Activated CD4-positive, alpha-beta T cell treated with anti-CD3 and anti-CD28 coated beads, Interleukin-2, amount 10 ng/mL, durations not matched to agents 7 days and 5 days (primary cell): Measurements from ENCODE around the gene LAMA5. TPM values are rescaled to one million over a fixed set of nuclear protein-coding genes. Genes with fewer than 3 reads are reported as not detected.

Source experiments
- CTCF ChIA-PET: fragments of 350-600 bp; sonication (Branson Sonifier 250); formaldehyde crosslinking; loops from one replicate; lab custom pipeline; 2021; ENCODE audit warnings: antibody characterized with exemption; lab: Charles Lee
- POLR2A ChIA-PET: fragments of 350-600 bp; sonication (Branson Sonifier 250); formaldehyde crosslinking; loops from one replicate; lab custom pipeline; 2021; ENCODE audit warnings: antibody characterized with exemption; lab: Charles Lee
- DNase-seq: peaks from one replicate; pipeline ENCODE4 v3.0.0-alpha.2; 2020
- H3K27ac Mint-ChIP-seq: one replicate; pipeline ENCODE4 v1.8.0; 2021; ENCODE audit warnings: mild to moderate bottlenecking, moderate library complexity, mixed read lengths
- H3K27me3 Mint-ChIP-seq: one replicate; pipeline ENCODE4 v1.8.0; 2021; ENCODE audit warnings: mixed read lengths
- H3K36me3 Mint-ChIP-seq: one replicate; pipeline ENCODE4 v1.8.0; 2021; ENCODE audit warnings: low read depth, mixed read lengths
- H3K4me1 Mint-ChIP-seq: one replicate; pipeline ENCODE4 v1.8.0; 2021; ENCODE audit warnings: mixed read lengths
- H3K4me3 Mint-ChIP-seq: one replicate; pipeline ENCODE4 v1.8.0; 2021; ENCODE audit warnings: mild to moderate bottlenecking, moderate library complexity, mixed read lengths
- H3K9me3 Mint-ChIP-seq: one replicate; pipeline ENCODE4 v1.8.0; 2021; ENCODE audit warnings: mixed read lengths
- total RNA-seq, 2 experiments: library from RNA; stranded (reverse); gene quantifications; one replicate each; pipeline ENCODE4 v1.2.3, GENCODE V29; 2021

The LAMA5 gene
- total RNA-seq, 2 experiments from 2014 or later, result 0.64 to 0.67 TPM

DNA sequence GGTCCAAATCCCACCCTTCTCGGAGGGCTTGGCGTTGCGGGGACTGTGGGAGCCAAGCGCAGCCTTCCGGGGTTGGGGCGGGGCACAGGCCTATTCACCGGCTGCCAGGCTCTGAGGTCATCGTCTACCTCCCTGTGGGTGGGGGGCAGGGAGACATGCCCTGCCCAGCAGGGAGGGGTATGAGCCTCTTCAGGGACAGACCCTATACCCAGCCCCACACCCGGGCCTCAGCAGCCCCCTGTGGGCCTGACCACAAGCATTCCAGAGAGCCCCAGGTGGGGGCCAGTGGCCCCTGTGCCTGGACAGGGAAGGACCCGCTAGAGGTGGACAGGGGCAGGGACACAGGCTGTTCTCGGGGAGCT lies 11.6 kb downstream of the LAMA5 start:
- no peaks in the 10 kb centered on the region for H3K4me1 Mint-ChIP-seq
- POLR2A ChIA-PET, result no interaction called here
- CTCF ChIA-PET, result no interaction called here
- no peak for DNase-seq
- H3K27me3 Mint-ChIP-seq, result no peaks in the 10 kb centered on the region
- no peaks in the 10 kb centered on the region for H3K36me3 Mint-ChIP-seq
- no peaks in the 10 kb centered on the region for H3K9me3 Mint-ChIP-seq
- no peak overlapping the region for H3K4me3 Mint-ChIP-seq
- H3K27ac Mint-ChIP-seq, result no peak overlapping the region

- no peak overlapping the region for H3K27ac Mint-ChIP-seq
- no peaks in the 10 kb centered on the region for H3K9me3 Mint-ChIP-seq
- H3K4me1 Mint-ChIP-seq, result no peaks in the 10 kb centered on the region
- POLR2A ChIA-PET, result no interaction called here
- CTCF ChIA-PET, result no interaction called here
- no peak for DNase-seq
- no peaks in the 10 kb centered on the region for H3K27me3 Mint-ChIP-seq
- no peaks in the 10 kb centered on the region for H3K36me3 Mint-ChIP-seq
- H3K4me3 Mint-ChIP-seq, result no peak overlapping the region
Observed at GRCh38 chr20:62354811-62355341, 12.2 kb downstream of the LAMA5 start.

DNA sequence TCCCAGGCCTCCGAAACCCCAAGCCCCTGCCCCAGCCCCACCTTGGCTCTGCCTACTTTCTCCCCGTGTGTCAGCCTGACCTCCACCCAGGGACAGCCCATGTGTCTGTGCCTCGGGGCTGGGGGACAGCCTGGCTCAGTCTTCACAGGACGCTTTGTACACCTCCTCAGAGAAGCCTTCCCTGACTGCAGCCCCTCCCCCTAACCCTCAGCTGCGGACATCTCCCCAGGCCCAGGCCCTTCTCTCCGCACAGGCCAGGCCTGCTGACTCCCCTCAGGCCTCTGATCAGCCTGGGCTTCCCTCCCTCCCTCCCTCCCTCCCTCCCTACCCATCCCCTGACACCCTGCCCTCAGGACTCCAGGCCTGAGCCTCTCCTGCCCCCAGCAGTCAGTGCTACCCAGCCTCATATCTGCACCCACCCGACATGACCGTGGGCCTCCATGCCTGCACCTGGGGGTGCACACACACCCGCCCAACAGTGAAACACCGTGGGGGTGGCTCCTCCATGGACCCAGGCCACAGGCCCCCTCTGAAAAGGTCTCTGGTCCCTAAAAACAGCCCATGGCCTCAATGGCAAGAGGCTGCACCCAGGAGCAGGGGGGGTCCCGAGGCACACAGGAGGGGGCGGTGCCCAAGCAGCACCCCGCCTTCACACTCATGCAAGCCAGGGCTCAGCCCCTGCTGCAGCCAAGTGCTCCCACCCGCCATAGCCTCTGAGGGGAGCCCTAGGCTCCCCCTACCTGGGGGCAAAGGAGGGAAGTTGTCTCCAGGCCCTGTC lies 12.9 kb downstream of the LAMA5 start:
- Mint-ChIP-seq H3K27me3 (no peaks in the 10 kb centered on the region), H3K9me3 (peaks cover 2% of the 10 kb centered on the region), H3K27ac (no peak overlapping the region), H3K4me1 (peaks cover 2% of the 10 kb centered on the region), H3K36me3 (no peaks in the 10 kb centered on the region), H3K4me3 (no peak overlapping the region)
- no peak for DNase-seq
- ChIA-PET CTCF (no interaction called here), POLR2A (no interaction called here)

- no peak for DNase-seq
- ChIA-PET CTCF (no interaction called here), POLR2A (no interaction called here)
- no peak overlapping the region for H3K27ac Mint-ChIP-seq
- peaks cover 2% of the 10 kb centered on the region for H3K4me1 Mint-ChIP-seq
- peaks cover 6% of the 10 kb centered on the region for H3K9me3 Mint-ChIP-seq
- no peaks in the 10 kb centered on the region for H3K27me3 Mint-ChIP-seq
- H3K4me3 Mint-ChIP-seq, result no peak overlapping the region
- H3K36me3 Mint-ChIP-seq, result peaks cover 3% of the 10 kb centered on the region
Observed at GRCh38 chr20:62353289-62354030, 13.7 kb downstream of the LAMA5 start.

DNA sequence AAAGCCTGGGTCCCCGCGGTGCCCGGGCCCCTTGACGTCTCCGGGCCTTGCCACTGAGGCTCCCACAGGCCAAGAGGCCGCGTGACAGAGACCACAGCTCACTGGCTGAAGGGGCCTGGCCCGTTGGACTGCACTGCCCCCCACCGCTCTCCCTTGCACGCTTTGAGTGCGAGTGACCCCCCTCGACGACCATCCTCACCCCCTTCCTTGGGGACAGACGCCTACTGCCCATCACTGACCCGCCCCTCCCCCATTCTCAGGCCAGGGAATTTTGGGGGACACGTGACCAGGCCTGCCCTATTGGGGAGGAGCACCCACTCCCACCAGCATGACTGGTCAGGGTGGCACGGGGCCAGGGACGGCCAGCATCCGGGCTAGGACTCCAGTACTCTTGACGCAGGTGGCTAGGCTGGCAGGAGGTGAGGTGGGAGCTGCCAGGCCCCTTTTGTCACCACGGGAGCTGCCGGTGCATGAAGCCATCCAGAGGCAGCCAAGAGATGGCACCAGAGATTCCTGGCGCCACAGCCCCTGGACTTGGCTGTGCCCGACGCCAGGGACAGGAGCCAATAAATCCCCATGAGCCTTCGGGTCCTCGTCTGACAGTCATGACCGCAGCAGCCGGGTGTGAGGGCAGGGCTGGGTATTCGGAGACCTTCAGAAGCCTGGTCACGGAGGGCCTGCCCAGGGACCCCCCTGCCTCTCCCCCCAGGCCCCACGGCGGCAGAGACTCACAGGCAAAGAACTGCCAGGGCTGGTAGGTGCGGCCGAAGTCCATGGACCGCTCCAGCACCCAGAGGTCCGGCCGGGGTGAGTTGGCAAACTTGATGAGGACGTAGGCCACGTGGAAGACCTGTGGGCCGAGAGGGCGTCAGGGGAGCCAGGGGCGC lies 14.5 kb downstream of the LAMA5 start:
- ChIA-PET POLR2A (no interaction called here), CTCF (no interaction called here)
- Mint-ChIP-seq H3K27me3 (no peaks in the 10 kb centered on the region), H3K4me1 (peaks cover 2% of the 10 kb centered on the region), H3K36me3 (peaks cover 3% of the 10 kb centered on the region), H3K27ac (no peak overlapping the region), H3K9me3 (peaks cover 11% of the 10 kb centered on the region), H3K4me3 (no peak overlapping the region)
- DNase-seq, result no peak

- no peak overlapping the region for H3K27ac Mint-ChIP-seq
- H3K36me3 Mint-ChIP-seq, result peaks cover 3% of the 10 kb centered on the region
- CTCF ChIA-PET, result no interaction called here
- POLR2A ChIA-PET, result no interaction called here
- DNase-seq, result no peak
- no peaks in the 10 kb centered on the region for H3K27me3 Mint-ChIP-seq
- H3K9me3 Mint-ChIP-seq, result peaks cover 11% of the 10 kb centered on the region
- H3K4me1 Mint-ChIP-seq, result peaks cover 2% of the 10 kb centered on the region
- H3K4me3 Mint-ChIP-seq, result no peak overlapping the region
Observed at GRCh38 chr20:62351469-62352401, 15.4 kb downstream of the LAMA5 start.

GRCh38 chr20:62350629-62351422 lies 16.3 kb downstream of the LAMA5 start:
- Mint-ChIP-seq H3K4me3 (no peak overlapping the region), H3K9me3 (peaks cover 11% of the 10 kb centered on the region), H3K27ac (no peak overlapping the region), H3K36me3 (peaks cover 3% of the 10 kb centered on the region), H3K27me3 (no peaks in the 10 kb centered on the region), H3K4me1 (peaks cover 2% of the 10 kb centered on the region)
- ChIA-PET CTCF (interaction anchor here (0.6 kb wide), 1 partner anchor 12 kb away, joined by 6 read pairs; no protein-coding TSS in a partner anchor), POLR2A (no interaction called here)
- DNase-seq, result no peak

DNA sequence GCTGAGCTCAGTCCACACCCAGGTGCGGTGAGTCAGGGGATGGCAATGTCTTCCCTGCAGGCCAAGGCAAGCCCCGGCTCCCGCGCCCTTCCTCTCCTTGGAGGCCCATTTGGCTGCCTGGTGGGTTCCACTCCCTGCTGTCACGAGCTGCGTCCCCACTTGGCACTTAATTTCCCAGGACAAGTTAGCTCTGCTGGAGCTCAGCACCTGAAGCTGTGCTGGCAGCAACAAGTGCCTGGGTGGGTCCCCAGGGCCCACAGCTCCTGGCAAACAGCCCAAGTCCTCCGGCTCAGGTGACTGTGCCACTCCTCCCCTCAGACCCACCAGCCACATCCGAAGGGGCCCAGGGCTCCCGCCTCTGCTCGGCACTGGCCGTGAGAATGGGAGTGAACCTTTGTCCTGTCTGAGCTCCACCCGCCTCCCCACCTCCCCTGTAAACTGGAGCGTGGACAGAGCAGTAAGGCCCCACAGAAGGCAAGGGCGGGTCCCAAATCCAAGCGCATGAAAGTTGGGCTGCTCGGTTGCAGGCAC lies 16.9 kb downstream of the LAMA5 start:
- Mint-ChIP-seq H3K36me3 (peaks cover 3% of the 10 kb centered on the region), H3K27me3 (no peaks in the 10 kb centered on the region)
- POLR2A ChIA-PET, result no interaction called here

GRCh38 chr20:62349556-62350097 lies 17.5 kb downstream of the LAMA5 start:
- ChIA-PET CTCF (no interaction called here), POLR2A (no interaction called here)
- no peak for DNase-seq
- Mint-ChIP-seq H3K27ac (no peak overlapping the region), H3K4me3 (no peak overlapping the region), H3K9me3 (peaks cover 11% of the 10 kb centered on the region), H3K4me1 (peaks cover 2% of the 10 kb centered on the region), H3K27me3 (no peaks in the 10 kb centered on the region), H3K36me3 (peaks cover 3% of the 10 kb centered on the region)

More for the DNA sequence above, 16.9 kb downstream of the LAMA5 start:
- H3K4me3 Mint-ChIP-seq, result no peak overlapping the region
- DNase-seq, result no peak
- H3K27ac Mint-ChIP-seq, result no peak overlapping the region
- CTCF ChIA-PET, result interaction anchor here (0.6 kb wide), 1 partner anchor 11 kb away, joined by 6 read pairs; no protein-coding TSS in a partner anchor
- peaks cover 11% of the 10 kb centered on the region for H3K9me3 Mint-ChIP-seq
- peaks cover 2% of the 10 kb centered on the region for H3K4me1 Mint-ChIP-seq

- Mint-ChIP-seq H3K4me1 (peaks cover 2% of the 10 kb centered on the region), H3K9me3 (peaks cover 11% of the 10 kb centered on the region), H3K4me3 (no peak overlapping the region), H3K36me3 (peaks cover 3% of the 10 kb centered on the region), H3K27ac (no peak overlapping the region), H3K27me3 (no peaks in the 10 kb centered on the region)
- ChIA-PET POLR2A (no interaction called here), CTCF (no interaction called here)
- DNase-seq, result no peak
Observed at GRCh38 chr20:62348604-62349003, 18.5 kb downstream of the LAMA5 start.

- H3K9me3 Mint-ChIP-seq, result peaks cover 11% of the 10 kb centered on the region
- H3K4me3 Mint-ChIP-seq, result no peak overlapping the region
- ChIA-PET POLR2A (no interaction called here), CTCF (no interaction called here)
- H3K27ac Mint-ChIP-seq, result no peak overlapping the region
- DNase-seq, result no peak
- H3K36me3 Mint-ChIP-seq, result peaks cover 3% of the 10 kb centered on the region
- H3K4me1 Mint-ChIP-seq, result peaks cover 2% of the 10 kb centered on the region
- H3K27me3 Mint-ChIP-seq, result no peaks in the 10 kb centered on the region
Observed at GRCh38 chr20:62347445-62347844, 19.7 kb downstream of the LAMA5 start.
